WTC11 (cell line): ENCODE results near the gene ARRB2. TPM values are rescaled to one million over a fixed set of nuclear protein-coding genes. Genes with fewer than 3 reads are reported as not detected.

Experiments
- ATAC-seq: fragments of 200-7000 bp; cut with Tn5 transposase; 2 replicates; pipeline ENCODE4 v1.10.0; 2021; ENCODE audit warnings: mild to moderate bottlenecking, moderate library complexity
- CTCF ChIA-PET: fragments of 300-600 bp; sonication (Branson Sonifier 250); formaldehyde crosslinking; loops from one replicate; lab custom pipeline; 2021; ENCODE audit warnings: antibody characterized with exemption; lab: Charles Lee
- POLR2A ChIA-PET: fragments of 350-600 bp; sonication (Branson Sonifier 250); formaldehyde crosslinking; loops from one replicate; lab custom pipeline; 2021; ENCODE audit warnings: antibody characterized with exemption; lab: Charles Lee
- DNase-seq: peaks from one replicate; pipeline ENCODE4 v3.0.0; 2021; ENCODE audit warnings: low spot score
- H3K27ac Mint-ChIP-seq: 2 replicates; pipeline ENCODE4 v1.8.0; 2021; ENCODE audit warnings: mixed read lengths
- H3K27me3 Mint-ChIP-seq: 2 replicates; pipeline ENCODE4 v1.8.0; 2021; ENCODE audit warnings: low read depth, mild to moderate bottlenecking, moderate library complexity, mixed read lengths
- H3K36me3 Mint-ChIP-seq: 2 replicates; pipeline ENCODE4 v1.8.0; 2021; ENCODE audit warnings: mixed read lengths
- H3K4me1 Mint-ChIP-seq: 2 replicates; pipeline ENCODE4 v1.8.0; 2022; ENCODE audit warnings: mixed read lengths
- H3K4me3 Mint-ChIP-seq: 2 replicates; pipeline ENCODE4 v1.8.0; 2021; ENCODE audit warnings: mild to moderate bottlenecking, moderate library complexity, mixed read lengths
- H3K9me3 Mint-ChIP-seq: 2 replicates; pipeline ENCODE4 v1.8.0; 2021; ENCODE audit warnings: mixed read lengths
- ATF2 ChIP-seq: sonication (generic); formaldehyde crosslinking; IDR thresholded peaks from 2 replicates; pipeline ENCODE4 v1.8.1; 2022; ENCODE audit warnings: low read depth, missing genetic modification reagents, borderline replicate concordance
- ATF3 ChIP-seq: sonication (generic); formaldehyde crosslinking; conservative IDR thresholded peaks from 2 replicates; pipeline ENCODE4 v1.8.1; 2022; ENCODE audit warnings: mild to moderate bottlenecking, missing genetic modification reagents
- E2F5 ChIP-seq: sonication (generic); formaldehyde crosslinking; IDR thresholded peaks from 2 replicates; pipeline ENCODE4 v1.8.1; 2022; ENCODE audit warnings: mild to moderate bottlenecking, moderate library complexity, missing genetic modification reagents
- EMX1 ChIP-seq: fragments of 250-450 bp; sonication (Bioruptor Pico); IDR thresholded peaks from 2 replicates; pipeline ENCODE4 v1.8.0; 2021; ENCODE audit warnings: mild to moderate bottlenecking
- FOXP4 ChIP-seq: sonication (generic); formaldehyde crosslinking; IDR thresholded peaks from 2 replicates; pipeline ENCODE4 v1.8.0; 2022; ENCODE audit warnings: mild to moderate bottlenecking, missing genetic modification reagents
- GTF2I ChIP-seq: fragments of 250-450 bp; sonication (Bioruptor Pico); conservative IDR thresholded peaks from 2 replicates; pipeline ENCODE4 v1.4.0; 2021; ENCODE audit warnings: mild to moderate bottlenecking
- JUN ChIP-seq: sonication (generic); formaldehyde crosslinking; IDR thresholded peaks from 2 replicates; pipeline ENCODE4 v1.8.0; 2023; ENCODE audit warnings: mild to moderate bottlenecking, missing genetic modification reagents
- NFATC4 ChIP-seq: fragments of 250-450 bp; sonication (Bioruptor Pico); IDR thresholded peaks from 2 replicates; pipeline ENCODE4 v1.9.0; 2021; ENCODE audit warnings: mild to moderate bottlenecking
- NFYB ChIP-seq: sonication (generic); formaldehyde crosslinking; conservative IDR thresholded peaks from 2 replicates; pipeline ENCODE4 v1.8.0; 2022; ENCODE audit warnings: low read depth, missing genetic modification reagents
- NR3C1 ChIP-seq: sonication (generic); formaldehyde crosslinking; conservative IDR thresholded peaks from 2 replicates; pipeline ENCODE4 v1.8.1; 2023; ENCODE audit warnings: low read depth, mild to moderate bottlenecking, missing genetic modification reagents
- PRDM15 ChIP-seq: sonication (generic); formaldehyde crosslinking; IDR thresholded peaks from 2 replicates; pipeline ENCODE4 v1.8.0; 2022; ENCODE audit warnings: missing genetic modification reagents
- PREB ChIP-seq: sonication (generic); formaldehyde crosslinking; IDR thresholded peaks from 2 replicates; pipeline ENCODE4 v1.8.1; 2022; ENCODE audit warnings: mild to moderate bottlenecking, missing genetic modification reagents, moderate library complexity, borderline replicate concordance
- SMAD3 ChIP-seq: sonication (generic); formaldehyde crosslinking; IDR thresholded peaks from 2 replicates; pipeline ENCODE4 v1.8.0; 2022; ENCODE audit warnings: missing genetic modification reagents, mild to moderate bottlenecking, borderline replicate concordance
- TEAD4 ChIP-seq: sonication (generic); formaldehyde crosslinking; IDR thresholded peaks from 2 replicates; pipeline ENCODE4 v1.8.0; 2022; ENCODE audit warnings: mild to moderate bottlenecking, missing genetic modification reagents
- ZBTB21 ChIP-seq: sonication (generic); formaldehyde crosslinking; IDR thresholded peaks from 2 replicates; pipeline ENCODE4 v1.8.1; 2023; ENCODE audit warnings: mild to moderate bottlenecking, missing genetic modification reagents, borderline replicate concordance
- ZNF121 ChIP-seq: sonication (generic); formaldehyde crosslinking; IDR thresholded peaks from 2 replicates; pipeline ENCODE4 v1.8.0; 2023; ENCODE audit warnings: missing genetic modification reagents
- ZNF138 ChIP-seq: sonication (generic); formaldehyde crosslinking; conservative IDR thresholded peaks from 2 replicates; pipeline ENCODE4 v1.8.1; 2022; ENCODE audit warnings: mild to moderate bottlenecking, moderate library complexity, missing genetic modification reagents
- ZNF263 ChIP-seq: sonication (generic); formaldehyde crosslinking; IDR thresholded peaks from 2 replicates; pipeline ENCODE4 v1.8.1; 2022; ENCODE audit warnings: low read depth, mild to moderate bottlenecking, moderate library complexity, missing genetic modification reagents
- ZNF281 ChIP-seq: sonication (generic); formaldehyde crosslinking; IDR thresholded peaks from 2 replicates; pipeline ENCODE4 v1.8.0; 2023; ENCODE audit warnings: mild to moderate bottlenecking, missing genetic modification reagents
- ZNF416 ChIP-seq: fragments of 250-450 bp; sonication (Bioruptor Pico); IDR thresholded peaks from 2 replicates; pipeline ENCODE4 v1.9.0; 2021; ENCODE audit warnings: mild to moderate bottlenecking, inconsistent platforms
- ZNF532 ChIP-seq: fragments of 250-450 bp; sonication (Bioruptor Pico); IDR thresholded peaks from 2 replicates; pipeline ENCODE4 v1.9.0; 2021; ENCODE audit warnings: mild to moderate bottlenecking, borderline replicate concordance
- total RNA-seq: library from RNA; stranded (reverse); gene quantifications from 3 replicates; pipeline ENCODE4 v1.2.3, GENCODE V29; 2021

Gene ARRB2
- total RNA-seq, 1 experiment from 2014 or later: 87.8 TPM

- TF ChIP-seq PRDM15 (CRISPR knock-in tag) (no peak), JUN (CRISPR knock-in tag) (no peak), E2F5 (CRISPR knock-in tag) (no peak), TEAD4 (CRISPR knock-in tag) (no peak), ZNF263 (CRISPR knock-in tag) (no peak), ZBTB21 (no peak), ZNF281 (CRISPR knock-in tag) (no peak), NR3C1 (CRISPR knock-in tag) (no peak), PREB (CRISPR knock-in tag) (no peak), NFYB (no peak), NFATC4 (CRISPR knock-in tag) (no peak)
These were observed 17.7 kb downstream of the ARRB2 start (continued) for GRCh38 chr17:4728124-4728523.

- POLR2A ChIA-PET: no interaction called here
- H3K4me1 Mint-ChIP-seq: peaks cover 4% of the 10 kb centered on the region
- H3K36me3 Mint-ChIP-seq: no peaks in the 10 kb centered on the region
- H3K9me3 Mint-ChIP-seq: no peaks in the 10 kb centered on the region
- no peak overlapping the region for H3K4me3 Mint-ChIP-seq
- no peak overlapping the region for H3K27ac Mint-ChIP-seq
- ATAC-seq: no peak
- DNase-seq: no peak
- CTCF ChIA-PET: interaction anchor here (0.7 to 2.3 kb wide), 6 partner anchors 23 to 167 kb away, joined by 3 to 10 read pairs (median 4); partner anchors contain the start of genes PLD2, PSMB6 and TM4SF5
- H3K27me3 Mint-ChIP-seq: peaks cover 31% of the 10 kb centered on the region
- TF ChIP-seq ATF2 (CRISPR knock-in tag): no peak
- no peak for TF ChIP-seq ZNF532 (CRISPR knock-in tag)
- no peak for TF ChIP-seq ZNF416 (CRISPR knock-in tag)
- no peak for TF ChIP-seq ZNF138
- no peak for TF ChIP-seq ZNF121
- TF ChIP-seq GTF2I: no peak
- no peak for TF ChIP-seq SMAD3
- no peak for TF ChIP-seq FOXP4 (CRISPR knock-in tag)
- TF ChIP-seq ATF3: no peak
- no peak for TF ChIP-seq EMX1 (CRISPR knock-in tag)
These were observed 22.7 kb downstream of the ARRB2 start for GRCh38 chr17:4733073-4733531.
